ENCODE measurements around the gene SERPINA6.
"Not testable (repeated sequence)": the region's sequence is repeated elsewhere in the genome, so short reads cannot be mapped to it uniquely, and the experiment has no call there.

SERPINA6 gene

GRCh38 chr14:94292872-94293577, 30.1 kb downstream of the SERPINA6 start, which contains the start of gene SERPINA10:
SERPINA10 (minus strand) TSS chr14:94293268; CDS start chr14:94290593, 2,675 bp downstream.
- in situ Hi-C loops (cut with HindIII; ENCODE audit: low sequenced_read_pairs): no loop called here

DNA sequence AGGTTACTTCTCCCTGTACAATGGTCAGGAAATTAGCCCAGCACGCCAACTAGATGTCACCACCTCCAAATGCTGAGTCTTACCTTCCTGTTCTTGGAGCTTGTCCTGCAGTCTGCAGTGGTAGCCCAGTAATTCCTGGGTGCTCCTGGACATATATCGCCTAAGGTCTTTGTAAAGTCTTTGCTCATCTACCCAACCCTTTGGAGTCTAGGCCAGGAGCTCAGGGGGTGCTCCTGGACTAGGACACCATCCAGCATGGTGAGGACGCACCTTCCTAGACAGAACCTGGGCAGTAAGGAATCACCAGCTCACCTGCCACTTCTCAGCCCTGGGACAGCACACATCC, 30.6 kb downstream of the SERPINA6 start:
- in situ Hi-C loops (cut with HindIII; ENCODE audit: low sequenced_read_pairs): no loop called here

DNA sequence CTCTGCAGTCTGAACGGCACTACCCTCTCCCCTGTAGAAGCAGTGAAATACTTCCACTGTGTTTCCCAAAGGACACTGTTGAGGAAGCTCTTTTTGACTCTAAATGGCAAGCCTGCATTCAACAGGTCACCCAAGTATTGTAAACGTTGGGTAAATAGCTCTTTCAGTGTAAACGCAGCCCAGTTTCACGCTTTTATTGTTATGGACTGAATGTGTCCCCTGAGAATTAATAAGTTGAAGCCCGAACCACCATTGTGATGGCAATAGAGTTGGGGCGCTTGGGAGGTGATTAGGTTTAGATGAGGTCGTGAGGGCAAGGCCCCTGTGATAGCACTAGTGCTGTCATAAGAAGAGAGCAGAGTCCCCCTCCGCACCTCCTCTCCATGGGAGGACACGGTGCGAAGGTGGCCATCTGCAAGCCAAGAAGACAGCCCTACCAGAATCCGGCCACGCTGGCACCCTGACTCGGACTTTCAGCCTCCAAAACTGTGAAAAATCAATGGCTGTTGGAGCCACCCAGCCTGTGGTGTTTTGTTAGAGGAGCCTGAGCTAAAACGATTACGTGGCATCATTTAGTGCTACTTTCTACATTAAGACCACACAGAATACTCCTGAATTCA, 31.1 kb downstream of the SERPINA6 start:
- in situ Hi-C loops (cut with HindIII; ENCODE audit: low sequenced_read_pairs): no loop called here

GRCh38 chr14:94291159-94291905, 31.8 kb downstream of the SERPINA6 start:
- in situ Hi-C loops (cut with HindIII; ENCODE audit: low sequenced_read_pairs): no loop called here

GRCh38 chr14:94290197-94290596, 32.9 kb downstream of the SERPINA6 start:
- in situ Hi-C loops (cut with HindIII; ENCODE audit: low sequenced_read_pairs): no loop called here

DNA sequence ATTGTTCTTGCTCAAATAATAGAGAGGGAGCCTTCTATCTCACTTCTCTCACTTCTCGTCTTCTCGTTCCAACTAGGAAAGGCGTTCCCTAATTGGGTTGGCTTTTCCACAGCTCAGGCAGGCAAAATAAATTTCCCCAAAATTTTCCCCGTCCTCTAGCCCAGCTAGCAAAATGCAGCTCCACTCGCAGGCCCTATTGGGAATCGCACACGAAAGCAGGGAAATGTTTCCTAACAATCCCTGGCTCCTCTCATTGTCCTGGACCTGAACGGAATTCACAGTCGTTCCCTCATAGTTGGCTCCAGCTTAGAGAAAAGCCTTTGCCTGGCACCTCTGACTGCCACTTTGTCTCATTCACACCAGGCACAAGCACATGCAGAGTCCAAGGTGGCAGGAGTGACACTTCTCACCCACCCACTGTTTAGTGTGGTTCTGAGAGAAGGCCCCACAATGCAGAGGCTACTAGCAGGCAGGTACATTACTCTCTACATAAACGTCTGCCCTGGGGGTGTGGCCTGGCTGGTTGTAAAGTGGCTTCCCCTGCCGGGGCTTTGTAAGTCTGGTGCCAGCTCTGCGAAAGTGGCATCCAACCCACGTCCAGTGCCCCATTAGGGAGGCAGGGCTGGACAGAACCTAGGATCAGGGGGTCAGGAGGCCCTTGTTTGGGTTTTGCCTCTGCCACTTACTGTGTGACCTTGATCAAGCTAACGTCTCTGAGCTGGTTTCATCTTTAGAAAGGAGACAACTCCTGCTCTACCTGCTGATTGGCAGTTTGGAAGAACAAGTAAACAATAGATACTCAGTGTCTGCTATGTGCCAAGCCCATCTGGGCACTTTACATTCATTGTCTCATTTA, 34.3 kb downstream of the SERPINA6 start:
- in situ Hi-C loops (cut with HindIII; ENCODE audit: low sequenced_read_pairs): no loop called here

GRCh38 chr14:94285158-94285557, 38.0 kb downstream of the SERPINA6 start:
- in situ Hi-C loops (cut with HindIII; ENCODE audit: low sequenced_read_pairs): no loop called here

DNA sequence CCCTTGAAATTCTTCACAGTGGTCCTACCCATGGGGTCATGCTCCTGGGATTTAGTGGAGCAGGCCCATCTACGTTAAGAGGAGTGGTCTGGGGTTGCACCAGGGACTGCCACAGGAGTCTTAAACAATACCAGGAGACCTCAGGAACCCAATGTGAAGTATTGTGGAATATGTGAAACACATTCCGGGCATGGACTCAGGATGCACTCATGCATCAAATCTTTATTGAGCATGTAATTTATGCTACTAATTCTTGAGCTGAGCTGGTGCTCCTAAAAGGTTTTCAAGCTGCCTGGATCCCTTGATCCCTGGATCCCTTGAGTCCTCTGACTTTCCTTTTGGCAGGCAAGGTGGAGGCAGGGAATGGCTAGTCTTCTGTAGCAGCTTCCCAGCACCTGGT, 38.9 kb downstream of the SERPINA6 start:
- in situ Hi-C loops (cut with HindIII; ENCODE audit: low sequenced_read_pairs): no loop called here

GRCh38 chr14:94282991-94283723, 40.0 kb downstream of the SERPINA6 start:
- in situ Hi-C loops (cut with HindIII; ENCODE audit: low sequenced_read_pairs): no loop called here

DNA sequence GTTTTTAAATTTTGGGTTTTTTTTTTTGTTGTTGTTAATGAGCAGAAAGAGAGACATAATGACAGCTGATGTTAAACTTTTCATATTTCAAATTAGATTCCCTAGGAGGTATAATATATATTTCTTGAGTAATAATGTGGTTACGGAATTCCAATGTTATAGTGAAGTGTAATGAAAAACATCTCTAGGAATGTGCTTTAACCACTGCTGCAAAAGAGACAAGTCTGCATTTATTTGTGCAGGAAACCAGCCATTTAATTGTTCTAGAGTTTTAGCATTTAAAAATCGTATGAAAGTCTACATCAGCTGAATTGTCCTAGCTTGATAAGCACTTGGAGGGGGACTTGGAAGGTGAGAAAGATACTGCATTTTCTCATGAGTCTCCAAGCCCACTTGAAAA, 44.4 kb downstream of the SERPINA6 start:
- in situ Hi-C loops (cut with HindIII; ENCODE audit: low sequenced_read_pairs): no loop called here

- in situ Hi-C loops (cut with HindIII; ENCODE audit: low sequenced_read_pairs): not testable (repeated sequence)
Observed at GRCh38 chr14:94276898-94277561, 46.1 kb downstream of the SERPINA6 start.

DNA sequence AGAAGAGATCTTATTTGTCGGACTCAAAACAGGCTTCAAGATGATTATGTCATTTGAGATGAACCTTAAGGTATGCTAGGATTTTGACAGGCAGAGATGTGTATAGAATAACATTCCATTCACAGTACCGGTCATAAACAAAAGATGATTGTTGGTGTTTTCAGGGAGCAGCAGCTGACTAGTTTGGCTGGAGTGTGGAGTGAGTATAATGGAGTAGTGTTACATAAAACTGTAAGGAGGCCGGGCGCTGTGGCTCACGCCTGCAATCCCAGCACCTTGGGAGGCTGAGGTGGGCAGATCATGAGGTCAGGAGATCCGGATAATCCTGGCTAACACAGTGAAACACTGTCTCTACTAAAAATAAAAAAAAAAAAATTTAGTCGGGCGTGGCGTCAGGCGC, 54.0 kb downstream of the SERPINA6 start:
- in situ Hi-C loops (cut with HindIII; ENCODE audit: low sequenced_read_pairs): no loop called here

- in situ Hi-C loops (cut with HindIII; ENCODE audit: low sequenced_read_pairs): not testable (repeated sequence)
Observed at GRCh38 chr14:94268582-94268981, 54.6 kb downstream of the SERPINA6 start.

DNA sequence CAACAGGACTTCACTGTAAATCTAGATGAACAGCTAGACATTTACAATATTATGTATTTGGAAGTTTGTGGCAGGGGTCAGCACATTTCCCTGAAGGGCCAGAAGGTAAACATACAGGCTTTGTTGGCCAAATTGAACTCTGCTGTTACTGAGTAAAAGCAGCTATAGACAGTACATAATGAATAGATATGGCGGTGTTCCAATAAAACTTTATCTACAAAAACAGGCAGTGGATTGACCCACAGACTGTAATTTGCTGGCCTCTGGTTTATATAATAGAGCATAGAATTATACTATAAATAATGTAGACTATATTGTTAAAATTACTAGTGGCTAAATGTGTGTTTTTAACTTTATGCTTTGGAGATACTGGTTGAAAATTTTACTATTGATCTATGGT, 55.8 kb downstream of the SERPINA6 start:
- in situ Hi-C loops (cut with HindIII; ENCODE audit: low sequenced_read_pairs): no loop called here

- in situ Hi-C loops (cut with HindIII; ENCODE audit: low sequenced_read_pairs): not testable (repeated sequence)
Observed at GRCh38 chr14:94264195-94264594, 58.9 kb downstream of the SERPINA6 start.

All from DLD1 (cell line).